MM.1S (cell line): Measurements from ENCODE around the gene DTD1.

ENCODE experiments used
- DNase-seq: peaks from one replicate; pipeline ENCODE4 v3.0.0-alpha.2; 2015
- H2AFZ ChIP-seq: fragments of 300-600 bp; sonication (generic); 2 replicates; pipeline ENCODE4 v1.6.0; 2016; ENCODE audit warnings: antibody characterized with exemption, low read length
- H3F3A ChIP-seq: fragments of 300-600 bp; sonication (generic); 2 replicates; pipeline ENCODE4 v1.6.1; 2016; ENCODE audit warnings: mild to moderate bottlenecking, antibody characterized with exemption, low read length, moderate library complexity, mixed read lengths; ENCODE audit not compliant: insufficient read depth
- H3K27ac ChIP-seq: fragments of 300-600 bp; sonication (generic); 2 replicates; pipeline ENCODE4 v1.5.1; 2016; ENCODE audit warnings: mild to moderate bottlenecking, low read length
- H3K27me3 ChIP-seq: fragments of 300-600 bp; sonication (generic); replicated peaks from 2 replicates; pipeline ENCODE4 v1.6.0; 2016; ENCODE audit warnings: low read length; ENCODE audit not compliant: insufficient read depth
- H3K36me3 ChIP-seq: fragments of 300-600 bp; sonication (generic); replicated peaks from 2 replicates; pipeline ENCODE4 v1.6.1; 2016; ENCODE audit warnings: mild to moderate bottlenecking, low read length, mixed read lengths; ENCODE audit not compliant: insufficient read depth
- H3K4me1 ChIP-seq: fragments of 300-600 bp; sonication (generic); 2 replicates; pipeline ENCODE4 v1.6.1; 2016; ENCODE audit warnings: low read length, mixed read lengths
- H3K4me2 ChIP-seq: fragments of 300-600 bp; sonication (generic); 2 replicates; pipeline ENCODE4 v1.6.0; 2016; ENCODE audit warnings: low read depth, low read length
- H3K4me3 ChIP-seq: fragments of 300-600 bp; sonication (generic); 2 replicates; pipeline ENCODE4 v1.5.1; 2016; ENCODE audit warnings: low read length, mixed read lengths
- H3K79me2 ChIP-seq: fragments of 300-600 bp; sonication (generic); 2 replicates; pipeline ENCODE4 v1.6.1; 2016; ENCODE audit warnings: mixed run types, low read length, mixed read lengths
- H3K9ac ChIP-seq: fragments of 300-600 bp; sonication (generic); 2 replicates; pipeline ENCODE4 v1.6.1; 2016; ENCODE audit warnings: low read length, mixed read lengths
- H3K9me2 ChIP-seq: fragments of 300-600 bp; sonication (generic); replicated peaks from 2 replicates; pipeline ENCODE4 v1.6.1; 2016; ENCODE audit warnings: mild to moderate bottlenecking, low read length, mixed read lengths; ENCODE audit not compliant: insufficient read depth
- H3K9me3 ChIP-seq: fragments of 300-600 bp; sonication (generic); replicated peaks from 2 replicates; pipeline ENCODE4 v1.6.1; 2016; ENCODE audit warnings: mild to moderate bottlenecking, low read length, mixed read lengths; ENCODE audit not compliant: insufficient read depth
- H4K20me1 ChIP-seq: fragments of 300-600 bp; sonication (generic); 2 replicates; pipeline ENCODE4 v1.6.1; 2016; ENCODE audit warnings: mild to moderate bottlenecking, low read length, moderate library complexity, mixed read lengths; ENCODE audit not compliant: insufficient read depth
- EZH2 ChIP-seq: fragments of 300-600 bp; sonication (generic); optimal IDR thresholded peaks from 2 replicates; pipeline ENCODE3; 2017; ENCODE audit warnings: low read depth, mild to moderate bottlenecking, antibody characterized with exemption, low read length, mixed read lengths
- EZH2phosphoT487 ChIP-seq: fragments of 300-600 bp; sonication (generic); IDR thresholded peaks from 2 replicates; pipeline ENCODE4 v1.6.1; 2018; ENCODE audit warnings: antibody characterized with exemption, low read length
- TF ChIP-seq, protein P1 (sequence below): fragments of 300-600 bp; sonication (generic); IDR thresholded peaks from 2 replicates; pipeline ENCODE4 v1.5.1; 2016; ENCODE audit warnings: antibody characterized with exemption, low read length, mixed read lengths

DTD1 gene

DNA sequence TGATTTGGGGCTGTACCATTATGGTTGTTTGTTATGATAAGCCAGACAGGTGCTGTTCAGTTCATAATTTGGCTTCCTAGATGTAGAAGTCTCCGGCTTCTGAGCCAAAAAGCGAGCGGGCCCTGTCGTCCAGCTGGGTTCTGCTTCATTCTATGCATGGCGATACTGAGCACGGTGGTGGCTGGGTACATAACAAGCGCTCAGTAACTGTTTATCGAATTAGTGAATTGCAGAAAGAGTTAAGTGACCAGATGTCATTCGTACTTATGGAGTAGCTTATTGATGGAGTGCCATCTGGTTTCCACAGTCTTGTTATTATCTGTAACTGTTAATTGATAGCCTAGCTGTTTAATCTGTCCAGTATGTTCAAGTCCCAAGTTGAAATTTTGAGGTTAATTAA lies 85.0 kb downstream of the DTD1 start:
- no peaks in the 10 kb centered on the region for H3K27me3 ChIP-seq
- DNase-seq, result no peak
- no peaks in the 10 kb centered on the region for H4K20me1 ChIP-seq
- no peaks in the 10 kb centered on the region for H3K4me1 ChIP-seq
- H3K9me3 ChIP-seq, result no peaks in the 10 kb centered on the region
- H3K9me2 ChIP-seq, result no peaks in the 10 kb centered on the region
- H2AFZ ChIP-seq, result no peak overlapping the region
- H3K36me3 ChIP-seq, result no peaks in the 10 kb centered on the region
- TF ChIP-seq EZH2 (no peak), EZH2phosphoT487 (no peak)
- TF ChIP-seq, protein P1, sequence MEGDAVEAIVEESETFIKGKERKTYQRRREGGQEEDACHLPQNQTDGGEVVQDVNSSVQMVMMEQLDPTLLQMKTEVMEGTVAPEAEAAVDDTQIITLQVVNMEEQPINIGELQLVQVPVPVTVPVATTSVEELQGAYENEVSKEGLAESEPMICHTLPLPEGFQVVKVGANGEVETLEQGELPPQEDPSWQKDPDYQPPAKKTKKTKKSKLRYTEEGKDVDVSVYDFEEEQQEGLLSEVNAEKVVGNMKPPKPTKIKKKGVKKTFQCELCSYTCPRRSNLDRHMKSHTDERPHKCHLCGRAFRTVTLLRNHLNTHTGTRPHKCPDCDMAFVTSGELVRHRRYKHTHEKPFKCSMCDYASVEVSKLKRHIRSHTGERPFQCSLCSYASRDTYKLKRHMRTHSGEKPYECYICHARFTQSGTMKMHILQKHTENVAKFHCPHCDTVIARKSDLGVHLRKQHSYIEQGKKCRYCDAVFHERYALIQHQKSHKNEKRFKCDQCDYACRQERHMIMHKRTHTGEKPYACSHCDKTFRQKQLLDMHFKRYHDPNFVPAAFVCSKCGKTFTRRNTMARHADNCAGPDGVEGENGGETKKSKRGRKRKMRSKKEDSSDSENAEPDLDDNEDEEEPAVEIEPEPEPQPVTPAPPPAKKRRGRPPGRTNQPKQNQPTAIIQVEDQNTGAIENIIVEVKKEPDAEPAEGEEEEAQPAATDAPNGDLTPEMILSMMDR, result no peak
- no peaks in the 10 kb centered on the region for H3K79me2 ChIP-seq
- H3F3A ChIP-seq, result no peaks in the 10 kb centered on the region
- H3K27ac ChIP-seq, result no peak overlapping the region
- no peak overlapping the region for H3K4me2 ChIP-seq
- H3K9ac ChIP-seq, result no peak overlapping the region
- H3K4me3 ChIP-seq, result no peak overlapping the region

DNA sequence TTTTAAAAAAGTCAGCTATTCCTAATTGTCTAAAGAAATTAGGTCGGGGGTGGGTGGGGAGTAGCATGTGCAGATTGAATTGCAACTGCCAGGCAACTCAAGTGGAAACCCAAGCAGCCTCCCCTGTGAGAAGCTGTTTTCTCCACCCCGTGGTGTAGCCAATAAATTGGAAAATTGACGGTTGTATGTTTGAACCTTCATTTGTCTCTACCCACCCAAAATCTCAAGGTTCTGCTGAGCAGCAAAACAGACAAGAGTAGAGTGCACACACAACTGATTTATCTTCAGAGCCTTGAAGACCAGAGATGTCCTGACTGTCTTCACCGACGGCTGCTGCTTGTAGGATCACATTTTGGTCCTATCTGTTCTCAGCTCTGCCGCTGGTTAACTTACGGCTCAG lies 88.5 kb downstream of the DTD1 start:
- no peak for DNase-seq
- H3F3A ChIP-seq, result no peaks in the 10 kb centered on the region
- H3K4me3 ChIP-seq, result no peak overlapping the region
- no peaks in the 10 kb centered on the region for H4K20me1 ChIP-seq
- no peaks in the 10 kb centered on the region for H3K27me3 ChIP-seq
- H3K4me2 ChIP-seq, result no peak overlapping the region
- no peaks in the 10 kb centered on the region for H3K79me2 ChIP-seq
- H3K9me2 ChIP-seq, result no peaks in the 10 kb centered on the region
- no peaks in the 10 kb centered on the region for H3K4me1 ChIP-seq
- no peak overlapping the region for H3K27ac ChIP-seq
- no peak overlapping the region for H2AFZ ChIP-seq
- TF ChIP-seq, protein P1, result no peak
- no peak for TF ChIP-seq EZH2
- TF ChIP-seq EZH2phosphoT487, result no peak
- no peak overlapping the region for H3K9ac ChIP-seq
- H3K36me3 ChIP-seq, result no peaks in the 10 kb centered on the region
- no peaks in the 10 kb centered on the region for H3K9me3 ChIP-seq

DNA sequence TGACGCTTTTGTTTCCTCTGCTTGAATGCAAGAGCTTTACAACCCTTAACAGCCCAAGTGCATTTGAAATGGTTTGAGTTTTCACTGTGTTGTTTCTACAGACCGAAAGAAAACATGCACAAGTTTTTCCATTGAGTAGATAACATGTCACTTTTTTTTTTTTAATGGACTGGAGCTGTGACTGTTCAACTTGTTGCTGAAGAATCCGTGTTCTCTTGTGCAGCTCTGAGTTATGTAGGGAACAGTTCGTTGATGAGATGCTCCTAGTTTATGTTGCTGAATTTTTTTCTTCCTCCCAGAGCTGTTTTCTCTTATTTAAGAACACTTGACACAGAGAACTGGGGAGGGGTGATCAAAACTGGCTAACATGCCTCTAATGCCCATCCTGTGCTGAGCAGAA lies 89.3 kb downstream of the DTD1 start:
- H3K9ac ChIP-seq, result no peak overlapping the region
- no peak overlapping the region for H2AFZ ChIP-seq
- no peaks in the 10 kb centered on the region for H3K27me3 ChIP-seq
- no peaks in the 10 kb centered on the region for H4K20me1 ChIP-seq
- no peaks in the 10 kb centered on the region for H3K36me3 ChIP-seq
- no peak overlapping the region for H3K4me3 ChIP-seq
- no peaks in the 10 kb centered on the region for H3K79me2 ChIP-seq
- DNase-seq, result no peak
- no peaks in the 10 kb centered on the region for H3K4me1 ChIP-seq
- no peak overlapping the region for H3K4me2 ChIP-seq
- H3K9me3 ChIP-seq, result no peaks in the 10 kb centered on the region
- H3F3A ChIP-seq, result no peaks in the 10 kb centered on the region
- no peaks in the 10 kb centered on the region for H3K9me2 ChIP-seq
- TF ChIP-seq, protein P1, result no peak
- TF ChIP-seq EZH2phosphoT487, result no peak
- no peak for TF ChIP-seq EZH2
- no peak overlapping the region for H3K27ac ChIP-seq
